HG03432 (cell line): Measurements from ENCODE around the gene WDR64.

Experiments
- ATAC-seq: cut with Tn5 transposase; IDR thresholded peaks from one replicate; pipeline ENCODE4 v1.9.1; 2021; ENCODE audit warnings: mild to moderate bottlenecking, moderate library complexity; ENCODE audit not compliant: unreplicated experiment

The WDR64 gene

DNA sequence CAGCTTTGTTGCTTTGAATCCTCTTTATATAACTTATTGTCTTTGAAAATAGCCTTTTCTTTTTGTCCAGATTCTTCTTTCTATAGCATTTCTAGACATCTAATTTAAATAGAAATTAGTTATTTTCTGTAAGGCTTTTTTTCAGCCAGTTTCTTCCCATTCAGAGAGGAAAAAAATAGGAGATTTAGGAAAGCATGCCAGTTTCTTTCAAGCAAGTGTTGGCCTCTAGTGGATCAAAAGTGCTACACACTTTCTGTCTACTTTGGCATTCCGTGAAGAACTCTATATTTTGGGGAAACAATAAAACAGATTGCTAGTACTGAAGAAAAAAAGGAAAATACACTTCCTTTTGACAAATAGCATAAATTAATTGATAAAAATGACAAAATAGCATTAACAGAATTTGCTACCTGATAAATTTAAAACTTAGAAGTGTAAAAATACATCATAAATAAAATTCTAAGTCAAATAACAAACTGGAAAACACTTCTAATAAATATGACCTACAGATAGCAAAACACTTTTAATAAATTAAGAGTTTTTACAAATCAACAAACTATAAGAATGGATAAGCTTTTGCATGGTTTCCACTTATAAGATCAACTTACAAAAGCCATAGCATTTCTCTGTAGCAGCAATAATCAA is 182.8 kb downstream of the WDR64 start:
- ATAC-seq: no peak

DNA sequence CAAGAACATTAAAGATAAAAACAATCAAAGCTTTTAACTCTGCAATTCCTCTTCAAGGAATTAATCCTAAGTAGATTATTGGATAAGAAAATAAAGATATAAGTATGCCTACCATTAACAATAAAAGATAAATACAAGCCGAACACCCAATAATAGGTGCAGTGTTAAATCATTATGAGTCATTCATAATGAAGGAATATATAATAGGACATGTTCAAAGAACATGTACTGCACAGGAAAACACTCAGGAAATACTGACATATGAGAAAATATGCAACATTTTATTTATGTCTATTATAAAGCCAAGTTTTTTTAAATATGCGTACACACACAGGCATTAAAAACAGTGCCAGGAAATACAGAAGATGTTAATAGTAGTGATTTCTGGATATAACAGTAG is 184.9 kb downstream of the WDR64 start:
- ATAC-seq: no peak

DNA sequence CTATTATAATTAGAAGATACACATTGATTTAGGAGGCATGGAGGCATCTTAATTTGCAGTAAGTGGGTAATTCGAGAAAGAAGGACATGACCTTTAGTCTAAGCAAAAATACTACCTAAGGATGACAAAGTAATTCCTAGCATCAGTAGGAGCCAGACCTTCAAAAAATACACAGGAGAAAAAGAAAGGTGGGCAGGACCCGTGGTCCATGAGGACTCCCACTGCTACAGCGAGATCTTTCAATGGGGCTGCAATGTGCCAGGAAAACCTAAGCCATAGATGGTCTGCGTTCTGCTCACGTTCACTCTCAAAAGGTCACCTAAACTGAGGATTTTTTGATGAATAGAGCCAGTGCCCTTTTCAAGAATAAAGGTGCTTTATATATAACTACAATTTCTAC is 185.3 kb downstream of the WDR64 start:
- ATAC-seq: no peak

DNA sequence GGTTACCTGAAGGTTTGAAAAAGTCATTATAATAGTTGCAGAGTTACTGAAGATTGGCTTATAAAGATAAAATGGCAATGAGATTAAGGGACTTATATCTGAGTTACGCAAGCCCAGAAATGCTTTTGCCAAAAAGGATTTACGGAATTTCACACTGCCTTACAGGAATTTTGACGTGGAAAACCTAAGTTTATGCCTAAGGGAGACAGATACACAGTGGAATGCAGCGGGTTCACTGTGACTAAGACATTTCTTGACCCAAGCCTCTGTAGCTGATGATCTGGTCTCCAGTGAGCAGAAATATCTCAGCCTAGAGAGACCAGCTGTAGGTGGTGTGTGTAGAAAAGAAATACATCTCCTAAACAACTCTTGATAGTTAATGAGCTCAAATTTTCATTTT is 185.8 kb downstream of the WDR64 start:
- no peak for ATAC-seq

DNA sequence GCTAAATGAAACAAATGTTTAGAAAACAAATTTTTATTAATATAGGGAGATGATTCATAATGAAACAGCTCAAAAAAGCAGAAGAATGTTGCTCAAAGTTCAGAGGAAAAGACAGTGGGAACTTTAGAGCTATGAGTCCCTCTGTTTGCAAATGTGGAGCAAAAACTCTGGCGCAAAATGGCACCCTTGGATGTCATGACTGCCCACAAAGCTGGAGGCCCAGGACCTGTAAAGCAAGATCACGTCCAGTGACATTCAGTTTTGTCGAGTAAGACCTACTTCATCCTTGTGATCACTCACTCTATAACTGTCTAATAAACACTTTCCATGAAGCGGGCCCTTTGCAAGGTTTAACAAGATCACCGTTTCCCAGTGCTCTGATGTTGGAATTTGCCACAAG is 186.8 kb downstream of the WDR64 start:
- no peak for ATAC-seq

DNA sequence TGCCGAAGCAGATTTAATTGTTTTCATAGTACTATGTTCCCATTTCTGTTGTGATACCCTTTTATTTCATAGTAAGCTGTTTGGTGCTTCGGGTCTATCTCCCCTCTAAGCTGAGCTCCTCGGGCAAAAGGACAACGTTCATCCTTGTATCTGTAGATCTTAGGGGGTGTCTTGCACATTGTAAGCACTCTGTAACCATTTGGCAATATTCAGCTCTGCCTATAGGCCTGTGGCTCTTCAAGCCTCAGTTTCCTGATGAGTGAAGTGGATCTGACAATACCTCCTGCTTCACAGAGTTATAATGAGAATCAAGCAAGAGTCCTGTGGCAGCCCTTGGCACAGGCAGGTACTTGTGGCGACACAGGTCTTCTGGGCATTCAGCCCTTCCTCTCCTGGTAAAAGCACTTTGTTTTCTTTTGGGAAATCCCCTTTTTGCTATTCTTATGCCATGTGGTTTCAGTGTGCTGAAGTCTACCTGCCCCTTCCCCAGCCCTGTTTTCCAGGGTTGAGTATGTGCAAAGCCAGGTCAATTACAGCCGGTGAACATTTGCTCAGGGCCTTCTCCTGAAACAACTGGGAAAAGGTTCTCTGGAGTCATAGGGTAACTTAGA is 187.4 kb downstream of the WDR64 start:
- ATAC-seq: peak; percentile 74

DNA sequence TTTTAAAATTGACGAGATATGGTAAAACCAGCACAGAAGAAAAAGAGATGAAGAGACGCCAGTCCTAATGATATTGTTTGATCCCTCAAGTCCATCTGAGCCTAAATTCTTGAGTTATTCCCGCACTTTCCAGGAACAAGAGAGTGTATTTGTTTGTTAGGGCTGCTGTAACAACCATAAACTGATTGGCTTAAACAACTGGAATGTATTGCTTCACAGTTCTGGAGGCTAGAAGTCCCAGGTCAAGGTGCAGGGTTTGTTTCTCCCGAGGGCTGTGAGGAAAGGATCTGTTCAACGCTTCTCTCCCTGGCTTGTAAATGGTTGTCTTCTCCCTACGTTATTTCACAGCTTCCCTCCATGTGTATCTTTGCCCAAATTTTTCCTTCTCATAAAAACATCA is 188.1 kb downstream of the WDR64 start:
- ATAC-seq: no peak

DNA sequence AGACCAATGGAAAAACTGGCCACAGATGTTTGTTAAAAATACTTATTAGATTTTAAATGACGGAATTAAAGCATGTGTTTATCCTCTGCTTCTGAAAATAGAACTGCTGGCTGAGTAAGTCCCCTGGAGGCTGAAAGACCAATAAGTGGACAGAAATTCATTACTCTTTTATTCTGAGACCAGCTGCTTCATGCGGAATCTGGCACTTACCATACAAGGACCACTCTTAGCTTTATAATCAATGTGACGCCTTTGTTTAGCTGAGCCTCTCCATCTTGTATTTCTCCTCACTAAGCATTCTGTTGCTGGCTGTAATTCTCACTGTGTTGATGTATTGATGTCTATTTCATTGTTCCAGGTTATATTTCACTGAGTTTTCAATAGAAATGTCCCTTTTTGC is 189.6 kb downstream of the WDR64 start:
- no peak for ATAC-seq

DNA sequence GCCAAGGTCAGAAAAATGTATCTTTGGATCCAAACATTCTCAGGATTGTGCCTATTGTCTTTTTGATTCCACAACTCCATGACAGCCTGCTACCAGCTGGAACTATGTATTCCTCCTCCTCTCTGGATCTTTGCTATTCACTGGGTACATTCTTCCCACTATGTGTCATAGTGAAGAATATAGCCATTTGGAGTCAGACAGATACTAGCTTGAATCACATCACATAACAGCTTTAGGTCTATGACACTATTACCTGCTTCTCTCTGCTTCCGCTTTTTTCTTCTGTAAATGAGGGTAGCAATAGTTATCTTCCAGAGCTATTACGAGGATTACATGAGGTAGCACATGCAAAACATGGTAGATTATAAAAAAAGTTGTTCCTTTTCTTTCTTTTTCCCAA is 190.5 kb downstream of the WDR64 start:
- ATAC-seq: no peak

DNA sequence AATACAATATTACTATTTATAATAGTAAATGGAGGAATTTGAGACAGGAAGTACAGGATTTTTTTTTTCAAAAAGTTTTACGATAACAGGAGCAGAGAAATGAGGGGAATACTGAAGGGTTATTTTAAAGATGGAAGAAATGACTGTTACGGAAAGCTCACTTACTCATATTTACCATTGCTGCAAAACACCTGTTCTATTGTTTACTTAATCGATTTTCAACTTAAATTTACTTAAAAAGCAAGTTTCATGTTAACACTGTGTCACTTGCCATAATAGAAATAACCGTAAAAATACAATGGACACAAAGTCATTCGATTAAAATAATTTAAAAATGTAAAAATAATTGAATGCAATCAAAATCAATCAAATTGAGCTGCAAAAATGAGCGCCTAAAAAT is 192.5 kb downstream of the WDR64 start:
- no peak for ATAC-seq

DNA sequence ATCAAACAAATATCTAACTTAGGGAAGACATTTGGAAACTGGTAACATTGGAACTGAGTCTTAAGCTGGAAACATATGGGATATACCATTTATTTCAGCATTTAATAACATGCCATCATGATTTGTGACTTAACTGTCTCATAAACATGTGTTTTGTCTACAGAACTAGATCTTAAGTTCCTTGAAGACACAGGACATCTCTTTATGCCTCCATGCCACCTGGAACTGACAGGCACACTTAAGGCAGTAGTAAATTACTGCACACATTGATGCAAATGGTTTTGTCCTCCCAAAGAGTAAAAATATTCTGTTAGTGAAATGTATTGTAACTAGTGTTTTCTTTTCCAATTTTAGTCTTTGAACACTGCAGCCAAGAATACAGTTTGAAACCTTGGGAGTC is 194.3 kb downstream of the WDR64 start:
- ATAC-seq: no peak

DNA sequence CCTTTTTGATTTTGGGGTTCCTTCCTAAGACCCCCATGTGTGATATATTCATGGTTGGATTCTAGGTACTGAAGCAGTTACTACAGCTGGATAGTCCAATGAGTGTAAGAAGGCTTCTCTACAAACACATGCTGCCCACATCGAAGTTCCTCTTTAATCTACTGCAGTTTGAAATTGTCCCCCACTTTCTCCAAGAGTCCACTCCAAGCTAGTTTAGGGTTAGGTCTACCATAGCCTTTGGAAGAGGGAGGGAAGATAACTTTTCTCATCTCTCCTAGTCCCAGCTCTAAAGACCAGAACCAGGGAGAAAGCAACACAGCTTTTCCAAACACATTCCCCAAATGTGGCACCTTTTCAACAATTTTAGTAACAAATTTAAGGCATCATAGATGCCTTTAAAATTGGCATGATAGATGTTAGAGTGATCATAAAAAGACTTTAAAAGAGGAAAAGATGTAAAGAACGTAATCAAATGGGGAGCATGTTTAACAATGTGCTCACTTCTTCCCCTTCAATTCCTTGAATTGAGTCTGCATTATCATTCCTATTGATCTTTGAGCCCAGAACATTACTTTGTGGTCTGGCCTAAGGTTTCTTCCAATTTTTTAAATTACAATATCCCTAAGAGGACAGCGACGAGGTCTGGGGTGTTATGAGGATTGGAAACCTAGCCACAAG is 194.9 kb downstream of the WDR64 start:
- no peak for ATAC-seq

DNA sequence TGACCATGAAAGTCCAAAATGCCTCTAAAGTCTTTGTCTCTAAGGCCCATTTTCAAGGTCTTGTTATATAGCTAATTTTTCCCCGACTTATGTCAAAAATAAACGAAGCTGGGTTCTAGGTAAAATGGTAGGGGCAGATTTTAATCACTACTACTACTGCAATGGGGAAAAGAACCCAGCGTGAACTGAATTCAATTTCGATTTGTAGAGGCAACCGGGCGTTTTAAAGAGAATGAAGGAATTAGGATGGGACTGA is 195.4 kb downstream of the WDR64 start:
- no peak for ATAC-seq

DNA sequence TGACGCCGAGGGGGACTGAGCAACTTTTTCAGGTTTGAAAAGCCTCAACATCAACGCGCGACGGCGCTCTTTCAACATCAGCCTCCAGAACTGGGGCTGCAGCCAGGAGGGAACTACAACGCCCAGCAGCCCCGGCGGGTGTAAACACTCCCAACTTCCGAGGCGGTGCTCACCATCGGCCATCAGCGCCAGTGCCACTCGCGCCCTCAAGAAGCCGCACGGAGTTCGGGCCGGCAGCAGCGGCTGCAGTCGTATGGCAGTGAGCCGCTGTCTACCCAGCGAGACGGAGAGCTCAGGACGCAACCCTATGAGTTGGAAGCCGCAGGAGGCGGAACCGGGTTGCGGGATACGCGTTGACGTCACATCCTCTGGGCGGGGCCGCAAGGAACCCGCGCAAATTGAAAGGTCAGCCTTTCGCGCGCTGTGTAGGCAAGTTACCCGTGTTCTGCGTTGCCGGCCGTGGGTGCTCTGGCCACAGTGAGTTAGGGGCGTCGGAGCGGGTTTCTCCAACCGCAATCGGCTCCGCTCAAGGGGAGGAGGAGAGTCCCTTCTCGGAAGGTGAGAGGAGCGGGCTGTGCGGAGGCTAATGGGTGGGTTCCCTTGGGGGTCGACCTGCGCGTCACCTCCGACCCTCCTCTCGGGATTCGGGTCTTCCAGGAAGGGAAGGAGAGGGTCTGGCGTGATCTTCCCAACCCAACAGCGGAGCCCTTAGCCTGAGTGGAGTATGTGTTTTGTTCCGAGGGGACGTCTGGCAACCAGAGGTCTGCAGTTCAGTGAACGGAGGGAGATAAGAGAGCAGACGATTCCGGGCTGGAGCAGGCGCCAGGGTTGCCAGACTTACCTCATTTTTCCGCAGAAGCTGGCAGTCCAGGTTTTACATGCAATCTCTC is 196.0 kb downstream of the WDR64 start, which contains the start of gene EXO1:
Gene EXO1 (plus strand): TSS at position 409 of the 890 bp plus-strand sequence. CDS start 2,222 bp downstream, outside the sequence.
- peak; percentile 96 for ATAC-seq

DNA sequence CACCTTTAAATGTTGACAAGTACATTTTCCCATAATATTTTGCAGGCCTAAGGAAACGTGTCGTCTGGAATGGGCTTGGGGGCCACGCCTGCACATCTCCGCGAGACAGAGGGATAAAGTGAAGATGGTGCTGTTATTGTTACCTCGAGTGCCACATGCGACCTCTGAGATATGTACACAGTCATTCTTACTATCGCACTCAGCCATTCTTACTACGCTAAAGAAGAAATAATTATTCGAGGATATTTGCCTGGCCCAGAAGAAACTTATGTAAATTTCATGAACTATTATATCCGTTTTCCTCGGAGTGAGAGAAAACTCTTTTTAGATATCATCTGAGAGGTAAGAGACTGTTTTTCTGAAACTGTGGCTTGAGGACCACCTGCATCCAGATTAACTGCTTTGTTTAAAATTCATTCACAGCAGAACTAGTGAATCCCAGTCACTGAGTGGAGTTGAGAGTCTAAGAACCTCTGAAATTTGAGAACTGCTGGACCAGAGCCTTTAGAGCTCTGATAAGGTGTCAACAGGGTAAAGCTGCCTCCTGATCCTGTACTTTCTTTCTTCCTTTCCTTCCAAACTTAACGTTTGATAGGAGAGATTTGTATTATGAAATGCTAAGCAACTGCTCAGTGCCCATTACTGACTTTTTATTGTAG is 196.7 kb downstream of the WDR64 start:
- ATAC-seq: peak; percentile 4

DNA sequence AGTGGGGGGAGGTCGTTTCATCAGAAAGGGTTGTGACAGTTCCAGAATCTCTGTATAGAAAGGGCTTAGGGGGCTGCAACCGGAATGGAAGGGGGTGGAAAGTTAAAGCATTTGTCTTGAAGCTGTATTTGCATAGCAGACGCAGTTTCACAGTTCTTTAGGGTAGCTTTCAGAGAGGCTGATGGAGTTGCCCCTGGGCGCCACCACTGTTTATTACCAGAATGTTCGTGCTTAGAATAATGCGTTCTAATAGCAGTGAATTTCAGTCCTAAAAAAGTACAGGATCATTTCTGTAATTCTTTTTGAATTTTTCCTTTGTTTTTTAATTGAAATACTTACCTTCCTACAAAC is 197.2 kb downstream of the WDR64 start:
- ATAC-seq: no peak
